ENCODE measurements around the gene OGFOD1.

The OGFOD1 gene

GRCh38 chr16:56525236-56525635 is 73.9 kb downstream of the OGFOD1 start:
- no peak for DNase-seq (ENCODE audit: low read depth in 2 of 2, low spot score in 1 of 2)

Measured in stimulated activated CD8-positive, alpha-beta memory T cell treated with anti-CD3 and anti-CD28 coated beads, Interleukin-4, amount 100 ng/mL, for 4 hours (primary cell).